OCI-LY3 (cell line): ENCODE data around the gene PTPRR.

Source experiments
- CTCF ChIP-seq: fragments of 200-600, 300-600 bp; sonication (generic); IDR thresholded peaks from 2 replicates; pipeline ENCODE4 v1.5.1; 2014; ENCODE audit warnings: antibody characterized with exemption, low read length, low read depth
- EZH2phosphoT487 ChIP-seq: fragments of 200-600 bp; shearing (Covaris generic); IDR thresholded peaks from 2 replicates; pipeline ENCODE4 v1.6.1; 2018; ENCODE audit warnings: antibody characterized with exemption, mixed run types, low read depth

- no peak for TF ChIP-seq CTCF
- TF ChIP-seq EZH2phosphoT487, result no peak
Observed at GRCh38 chr12:70661466-70662161, 258.9 kb downstream of the PTPRR start.
